HTERT RPE-1 (cell line): ENCODE data around the gene LAMA2.
"Not testable (repeated sequence)": the region's sequence is repeated elsewhere in the genome, so short reads cannot be mapped to it uniquely, and the experiment has no call there.

ENCODE experiments used
- in situ Hi-C: fragments of 300-500 bp; cut with MboI; formaldehyde crosslinking; loops from 4 replicates; pipeline ENCODE4 v1.14.3; 2020; ENCODE audit warnings: low sequenced_read_pairs

The LAMA2 gene

DNA sequence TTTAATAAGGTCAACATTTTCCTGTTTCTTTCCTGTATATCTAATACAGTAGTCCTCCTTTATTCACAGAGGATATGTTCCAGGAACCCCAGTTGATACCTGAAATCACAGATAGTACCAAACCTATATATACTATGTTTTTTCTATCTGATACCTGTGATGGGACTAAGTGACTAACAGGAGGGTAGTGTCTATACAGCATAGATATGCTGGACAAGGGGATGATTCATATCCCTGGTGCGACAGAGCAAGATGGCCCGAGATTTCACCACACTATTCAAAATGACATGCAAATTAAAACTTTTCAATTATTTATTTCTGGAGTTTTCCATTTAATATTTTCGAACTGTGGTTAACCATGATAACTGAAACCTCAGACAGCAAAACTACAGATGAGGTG, 281.1 kb downstream of the LAMA2 start:
- in situ Hi-C loops, result no loop called here

GRCh38 chr6:129172279-129172995, 289.5 kb downstream of the LAMA2 start:
- in situ Hi-C loops, result not testable (repeated sequence)

DNA sequence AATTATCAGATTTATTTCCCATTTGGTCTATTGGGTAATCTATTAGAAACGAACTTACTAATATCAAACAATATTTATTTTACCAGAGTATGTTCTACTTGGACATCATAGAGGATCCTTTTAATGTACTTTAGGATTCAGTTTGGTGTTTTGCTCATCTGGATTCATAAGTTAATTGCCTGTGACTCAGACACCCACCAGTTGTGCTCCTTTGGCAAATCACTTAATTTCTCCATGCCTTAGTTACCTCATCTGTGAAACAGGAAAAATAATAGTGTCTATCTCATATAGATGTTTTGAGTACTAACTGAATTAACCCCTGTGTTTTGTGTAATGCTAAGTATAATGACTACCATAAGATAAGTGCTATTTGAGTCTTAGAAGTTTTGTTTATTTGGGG, 292.1 kb downstream of the LAMA2 start:
- in situ Hi-C loops, result no loop called here

DNA sequence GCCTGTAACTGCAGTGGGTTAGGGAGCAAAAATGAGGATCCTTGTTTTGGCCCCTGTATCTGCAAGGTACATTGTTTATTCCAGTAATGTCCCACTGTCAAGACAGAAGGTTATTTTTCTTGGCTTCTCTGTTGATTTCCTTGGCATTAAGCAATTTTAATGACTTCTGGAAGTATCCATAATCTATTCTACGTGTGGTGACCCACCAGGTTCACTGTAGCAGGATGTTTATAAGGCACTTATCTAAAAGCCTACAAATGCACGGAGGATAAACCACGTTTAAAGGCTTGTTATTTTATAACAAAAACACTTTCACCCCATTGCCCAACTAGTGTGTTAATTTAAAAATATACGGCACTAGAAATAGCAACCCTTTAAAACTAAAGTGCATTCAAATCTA, 294.9 kb downstream of the LAMA2 start:
- in situ Hi-C loops, result no loop called here

DNA sequence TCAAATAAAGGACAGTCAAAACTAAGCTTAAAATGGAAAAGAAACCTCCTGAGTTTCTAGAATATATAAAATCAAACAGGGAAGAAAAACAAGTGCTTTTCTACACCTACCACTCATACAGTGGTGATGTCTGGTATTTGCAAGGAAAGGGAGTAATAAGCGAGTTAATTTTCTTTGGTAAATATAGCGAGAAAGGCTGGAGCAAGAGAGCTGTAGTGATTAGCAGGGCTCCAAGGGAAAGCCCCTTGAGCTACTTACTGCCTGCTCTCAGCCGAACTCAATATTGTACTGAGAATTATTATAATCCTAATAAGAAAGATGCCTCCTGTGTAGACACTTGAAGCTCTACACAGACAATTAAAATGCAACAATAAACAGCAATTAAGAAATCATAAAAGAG, 296.3 kb downstream of the LAMA2 start:
- in situ Hi-C loops, result no loop called here

GRCh38 chr6:129181001-129181400, 298.1 kb downstream of the LAMA2 start:
- in situ Hi-C loops, result no loop called here

GRCh38 chr6:129183187-129183591, 300.3 kb downstream of the LAMA2 start:
- in situ Hi-C loops, result no loop called here

DNA sequence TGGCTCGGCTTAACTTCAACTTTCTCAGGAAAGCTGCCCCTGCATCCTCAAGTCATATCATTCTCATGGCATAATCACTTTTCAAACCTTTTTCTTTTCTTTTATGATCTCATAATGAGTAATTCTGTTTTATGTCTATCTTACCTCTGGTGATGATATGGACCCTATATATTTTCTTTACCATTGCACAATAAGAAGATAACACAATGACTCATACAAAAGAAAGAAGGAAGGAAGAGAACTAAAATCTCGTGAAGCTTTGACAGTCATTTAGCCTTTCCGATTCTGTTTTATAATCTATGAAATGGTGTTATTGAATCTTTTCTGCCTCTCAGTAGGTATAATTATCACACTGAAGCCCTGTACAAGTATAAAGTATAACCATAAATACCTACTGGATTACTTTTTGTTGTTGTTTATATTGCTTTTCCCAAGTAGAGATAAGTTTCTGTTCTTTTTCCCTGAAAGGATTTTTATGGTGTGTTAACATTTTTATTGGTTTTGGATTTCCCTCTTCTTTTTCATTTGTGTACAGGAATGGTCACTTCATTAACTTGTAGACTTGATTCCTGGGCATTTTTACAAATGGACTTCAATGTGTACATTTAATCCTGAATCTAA, 300.9 kb downstream of the LAMA2 start:
- in situ Hi-C loops, result no loop called here

DNA sequence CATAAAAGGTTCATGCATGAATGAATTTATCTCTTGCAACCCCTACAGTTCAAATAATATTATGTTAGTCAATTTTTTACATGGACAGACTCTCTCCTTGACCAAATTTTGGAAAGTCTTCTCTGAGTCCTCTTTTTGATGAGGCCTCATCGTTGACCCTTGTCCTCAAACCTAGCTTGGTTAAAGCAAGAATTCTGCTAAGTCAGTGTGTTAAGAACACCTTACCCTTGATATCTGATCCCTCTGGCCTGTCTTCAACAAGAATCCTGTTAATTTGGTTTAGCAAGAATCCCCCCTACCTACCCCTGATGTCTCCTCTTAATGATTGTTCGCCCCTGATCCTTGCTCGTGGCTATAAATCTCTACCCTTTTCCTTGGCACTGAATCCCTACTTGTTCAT, 301.4 kb downstream of the LAMA2 start:
- in situ Hi-C loops, result no loop called here

- in situ Hi-C loops, result no loop called here
These were observed 301.9 kb downstream of the LAMA2 start for GRCh38 chr6:129184808-129185366.

DNA sequence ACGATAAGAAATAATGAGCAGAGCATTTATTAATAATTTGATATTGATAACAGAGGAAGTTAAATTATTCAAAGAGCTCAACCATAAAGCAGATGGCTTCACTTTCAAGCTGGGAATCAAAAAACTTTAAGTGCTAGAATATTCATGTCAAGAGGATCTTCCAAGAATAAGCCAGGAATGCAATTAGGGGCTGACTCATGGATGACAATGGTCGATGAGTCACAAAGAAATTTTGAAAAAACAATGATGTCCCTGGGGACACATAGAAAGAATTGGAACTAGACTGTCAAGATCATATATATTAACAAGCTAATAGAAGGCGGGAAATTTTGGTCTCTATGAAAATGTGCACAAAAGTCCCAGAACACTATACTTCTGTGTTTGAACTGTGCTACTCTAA, 304.1 kb downstream of the LAMA2 start:
- in situ Hi-C loops, result no loop called here

- in situ Hi-C loops, result no loop called here
These were observed 305.4 kb downstream of the LAMA2 start for GRCh38 chr6:129188306-129188705.

GRCh38 chr6:129188795-129189194, 305.9 kb downstream of the LAMA2 start:
- in situ Hi-C loops, result no loop called here

DNA sequence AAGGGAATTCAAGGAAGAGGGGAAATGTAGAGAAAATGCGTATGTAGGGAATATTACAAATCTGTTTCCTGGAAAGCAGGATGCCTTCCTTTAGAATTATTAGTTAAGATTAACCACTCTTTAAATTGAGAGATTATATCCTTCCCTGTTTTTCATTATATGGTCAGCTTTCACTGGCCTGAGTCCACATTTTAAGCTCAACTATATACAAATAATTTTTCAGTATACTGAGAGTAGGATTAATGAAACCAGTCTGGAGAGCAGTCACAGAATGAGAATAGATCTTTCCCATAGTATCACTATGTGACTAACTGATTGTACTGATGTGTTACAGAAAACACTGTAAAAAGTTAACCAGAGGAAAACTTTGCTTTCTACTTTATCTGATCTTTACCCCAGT, 306.3 kb downstream of the LAMA2 start:
- in situ Hi-C loops, result no loop called here

DNA sequence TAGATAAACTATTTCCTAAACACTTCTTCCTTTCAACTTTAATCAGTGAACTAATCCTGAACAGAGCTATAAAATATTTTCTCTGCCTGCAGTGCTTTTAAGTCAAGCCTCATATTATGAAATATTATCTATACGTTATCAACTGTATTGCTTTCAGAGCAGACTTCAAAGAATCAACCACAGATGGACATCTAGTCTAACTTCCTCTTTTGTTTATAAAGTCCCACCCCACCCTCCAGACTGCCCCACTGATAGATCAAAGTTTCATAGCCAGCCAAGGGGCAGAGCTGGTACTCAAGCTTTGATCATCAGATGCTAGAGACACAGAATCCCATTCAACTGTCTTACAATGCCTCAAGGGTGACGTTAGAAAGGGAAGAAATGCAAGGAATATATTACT, 308.3 kb downstream of the LAMA2 start:
- in situ Hi-C loops, result no loop called here

- in situ Hi-C loops, result no loop called here
These were observed 309.6 kb downstream of the LAMA2 start for GRCh38 chr6:129192458-129192989.

DNA sequence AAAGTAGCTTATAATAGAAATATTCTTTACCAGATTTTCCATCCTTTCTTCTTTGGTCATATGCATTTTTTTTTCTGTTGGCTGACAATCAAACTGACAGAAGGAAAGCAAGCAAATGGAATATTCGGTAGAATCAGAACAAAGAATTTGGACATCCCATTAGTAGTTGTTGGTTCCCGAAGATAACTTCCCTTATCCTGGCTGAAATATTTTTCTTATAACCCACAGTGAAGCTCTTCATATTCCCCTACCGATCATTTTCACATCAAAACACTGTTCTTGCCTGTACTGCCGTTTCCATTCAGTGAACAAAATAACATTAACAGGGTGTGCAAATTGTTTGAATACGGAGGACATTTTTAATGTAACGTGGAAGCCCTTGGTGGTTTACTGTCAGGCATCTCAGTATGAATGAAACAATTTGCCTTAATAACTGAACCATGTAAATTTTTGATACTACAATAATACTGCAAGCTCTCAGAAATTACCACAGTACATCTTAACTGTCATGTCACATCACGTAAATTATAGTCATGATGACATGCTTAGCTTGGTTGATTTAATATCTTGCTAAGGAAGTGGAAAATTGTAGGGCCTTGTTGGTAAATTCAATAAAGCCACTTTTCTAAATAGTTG, 311.5 kb downstream of the LAMA2 start:
- in situ Hi-C loops, result no loop called here

DNA sequence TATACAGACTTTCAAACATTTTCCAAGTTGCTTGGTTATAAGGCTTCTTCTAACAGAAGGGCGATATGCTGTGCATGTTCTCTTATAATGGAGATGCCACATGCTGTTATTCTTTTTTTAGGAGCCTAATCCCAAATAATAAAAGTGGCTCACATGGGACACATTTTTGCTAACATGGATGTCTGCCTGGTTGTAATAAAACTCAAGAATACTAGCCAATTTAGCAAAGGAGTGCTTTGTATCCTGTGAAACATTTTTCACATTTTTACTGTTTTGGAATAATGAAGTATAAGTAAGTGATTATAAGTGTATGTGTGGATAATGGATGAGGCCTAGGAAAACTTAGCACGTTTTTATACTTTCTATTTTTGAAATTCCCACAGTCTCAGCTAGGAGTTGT, 312.2 kb downstream of the LAMA2 start:
- in situ Hi-C loops, result no loop called here

- in situ Hi-C loops, result no loop called here
These were observed 312.7 kb downstream of the LAMA2 start for GRCh38 chr6:129195643-129196042.

GRCh38 chr6:129197154-129197553, 314.2 kb downstream of the LAMA2 start:
- in situ Hi-C loops, result no loop called here

- in situ Hi-C loops, result no loop called here
These were observed 317.2 kb downstream of the LAMA2 start for GRCh38 chr6:129200151-129200550.
